GM23338 (cell line): ENCODE results near the gene ORM1. TPM values are rescaled to one million over a fixed set of nuclear protein-coding genes. Genes with fewer than 3 reads are reported as not detected.
"Not testable (repeated sequence)": the region's sequence is repeated elsewhere in the genome, so short reads cannot be mapped to it uniquely, and the experiment has no call there.

ENCODE experiments used
- ATAC-seq: fragments of 200-7000 bp; cut with Tn5 transposase; 3 replicates; pipeline ENCODE4 v1.9.1; 2020
- DNase-seq: peaks from one replicate; pipeline ENCODE4 v3.0.0-alpha.2; 2015; ENCODE audit warnings: low spot score
- H2AFZ ChIP-seq: fragments of 200-600 bp; sonication (generic); 2 replicates; pipeline ENCODE4 v1.8.0; 2016; ENCODE audit warnings: antibody characterized with exemption, mild to moderate bottlenecking, moderate library complexity
- H3F3A ChIP-seq: fragments of 200-600 bp; sonication (generic); replicated peaks from 2 replicates; pipeline ENCODE4 v1.8.0; 2017; ENCODE audit warnings: antibody characterized with exemption, mixed run types, low read depth
- H3K27ac ChIP-seq: fragments of 200-600 bp; sonication (generic); 2 replicates; pipeline ENCODE4 v1.6.1; 2016; ENCODE audit warnings: low read depth
- H3K27me3 ChIP-seq: fragments of 200-600 bp; sonication (generic); 2 replicates; pipeline ENCODE4 v1.8.0; 2016; ENCODE audit warnings: mild to moderate bottlenecking, mixed run types, moderate library complexity; ENCODE audit not compliant: insufficient read depth
- H3K36me3 ChIP-seq: fragments of 200-600 bp; sonication (generic); 2 replicates; pipeline ENCODE4 v1.8.0; 2016; ENCODE audit warnings: mild to moderate bottlenecking; ENCODE audit not compliant: insufficient read depth
- H3K4me1 ChIP-seq: fragments of 200-600 bp; sonication (generic); 2 replicates; pipeline ENCODE4 v1.8.0; 2016; ENCODE audit warnings: mild to moderate bottlenecking, moderate library complexity; ENCODE audit not compliant: insufficient read depth
- H3K4me2 ChIP-seq: fragments of 200-600 bp; sonication (generic); 2 replicates; pipeline ENCODE4 v1.7.1; 2017; ENCODE audit warnings: mixed run types
- H3K4me3 ChIP-seq: fragments of 200-600 bp; sonication (generic); 2 replicates; pipeline ENCODE4 v1.6.1; 2016; ENCODE audit warnings: mixed run types
- H3K79me2 ChIP-seq: fragments of 200-600 bp; sonication (generic); replicated peaks from 2 replicates; pipeline ENCODE4 v1.8.0; 2017; ENCODE audit warnings: mild to moderate bottlenecking; ENCODE audit not compliant: insufficient read depth
- H3K9me2 ChIP-seq: fragments of 200-600 bp; sonication (generic); 2 replicates; pipeline ENCODE4 v1.8.0; 2017; ENCODE audit not compliant: insufficient read depth
- H4K20me1 ChIP-seq: fragments of 200-600 bp; sonication (generic); replicated peaks from 2 replicates; pipeline ENCODE4 v1.8.0; 2017; ENCODE audit warnings: mild to moderate bottlenecking; ENCODE audit not compliant: insufficient read depth
- H3K27ac Mint-ChIP-seq: 2 replicates; pipeline ENCODE4 v1.8.0; 2020; ENCODE audit warnings: inconsistent platforms, mild to moderate bottlenecking, moderate library complexity, mixed read lengths
- H3K27me3 Mint-ChIP-seq: 3 replicates; pipeline ENCODE4 v1.8.0; 2022; ENCODE audit warnings: low read depth, mild to moderate bottlenecking, moderate library complexity, mixed read lengths, inconsistent platforms; ENCODE audit not compliant: insufficient read depth, poor library complexity
- H3K36me3 Mint-ChIP-seq: 3 replicates; pipeline ENCODE4 v1.8.0; 2021; ENCODE audit warnings: low read depth, mild to moderate bottlenecking, inconsistent platforms, moderate library complexity, mixed read lengths
- H3K4me1 Mint-ChIP-seq: 3 replicates; pipeline ENCODE4 v1.8.0; 2020; ENCODE audit warnings: mild to moderate bottlenecking, inconsistent platforms, mixed read lengths
- H3K4me3 Mint-ChIP-seq: 3 replicates; pipeline ENCODE4 v1.8.0; 2021; ENCODE audit warnings: moderate library complexity, mild to moderate bottlenecking, inconsistent platforms, mixed read lengths
- H3K9me3 Mint-ChIP-seq: 3 replicates; pipeline ENCODE4 v1.8.0; 2020; ENCODE audit warnings: moderate library complexity, mild to moderate bottlenecking, inconsistent platforms, mixed read lengths
- EZH2phosphoT487 ChIP-seq: fragments of 200-600 bp; sonication (generic); IDR thresholded peaks from one replicate; pipeline ENCODE4 v1.8.1; 2018; ENCODE audit warnings: antibody characterized with exemption; ENCODE audit not compliant: unreplicated experiment
- JUNB ChIP-seq: IDR thresholded peaks from one replicate; pipeline ENCODE4 v1.6.1; 2016; ENCODE audit warnings: antibody characterized with exemption; ENCODE audit not compliant: unreplicated experiment
- NANOG ChIP-seq: IDR thresholded peaks from 2 replicates; pipeline ENCODE4 v1.6.1; 2016; ENCODE audit warnings: antibody characterized with exemption, borderline replicate concordance
- STAT1 ChIP-seq: IDR thresholded peaks from one replicate; pipeline ENCODE4 v1.6.1; 2016; ENCODE audit warnings: antibody characterized with exemption; ENCODE audit not compliant: unreplicated experiment
- ZNF331 ChIP-seq: fragments of 250-450 bp; sonication (Bioruptor Pico); IDR thresholded peaks from 2 replicates; pipeline ENCODE4 v1.5.0; 2020; ENCODE audit warnings: low read depth, mild to moderate bottlenecking, moderate library complexity
- polyA plus RNA-seq: library from polyadenylated mRNA; unstranded; fragments of >200 nt; fragmentation: Nextera tagmentation; extraction: Ambion mirVana; gene quantifications from 2 replicates; pipeline ENCODE4 v1.2.1, GENCODE V29; 2016
- total RNA-seq: library from RNA; depleted of rRNA; stranded (reverse); fragments of >200 nt; shearing (Covaris generic); gene quantifications from 2 replicates; pipeline ENCODE4 v1.2.3, GENCODE V29; 2014
- TF ChIP-seq, protein P1 (sequence below), 2 experiments: fragments of 200-600 bp in 1 of 2; sonication (generic) in 1 of 2; conservative IDR thresholded peaks; 2 replicates each; pipeline versions ENCODE4 v1.5.1 to v1.6.1; 2016 to 2017; ENCODE audit warnings: antibody characterized with exemption in 2 of 2, low read depth in 2 of 2, mild to moderate bottlenecking in 2 of 2, moderate library complexity in 1 of 2

Gene ORM1
- total and polyA plus RNA-seq, 2 experiments from 2014 or later, result not detected

DNA sequence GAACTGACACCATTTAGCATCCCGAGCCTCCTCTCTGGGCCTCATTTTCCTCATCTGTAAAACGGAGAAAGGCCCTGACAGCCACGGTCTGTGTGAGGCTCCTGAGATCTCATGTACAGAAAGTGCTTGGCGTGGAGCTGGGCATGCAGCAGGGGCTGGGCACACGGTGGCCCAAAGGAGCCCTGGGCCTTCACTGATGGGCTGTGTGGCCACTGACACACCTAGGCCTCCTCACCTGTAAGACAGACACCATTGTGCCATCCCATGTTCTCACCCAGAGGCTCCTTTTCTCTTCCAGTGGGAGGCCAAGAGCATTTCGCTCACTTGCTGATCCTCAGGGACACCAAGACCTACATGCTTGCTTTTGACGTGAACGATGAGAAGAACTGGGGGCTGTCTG lies 1.6 kb downstream of the ORM1 start:
- no peaks in the 10 kb centered on the region for H3K4me1 Mint-ChIP-seq
- no peaks in the 10 kb centered on the region for H3K27me3 ChIP-seq
- H4K20me1 ChIP-seq, result no peaks in the 10 kb centered on the region
- no peaks in the 10 kb centered on the region for H3K36me3 ChIP-seq
- no peak overlapping the region for H3K4me3 ChIP-seq
- H2AFZ ChIP-seq, result no peak overlapping the region
- ATAC-seq (no peak), DNase-seq (no peak)
- no peak overlapping the region for H3K4me3 Mint-ChIP-seq
- no peaks in the 10 kb centered on the region for H3F3A ChIP-seq
- TF ChIP-seq EZH2phosphoT487 (no peak), NANOG (no peak), JUNB (no peak), STAT1 (no peak), ZNF331 (no peak)
- TF ChIP-seq, protein P1, sequence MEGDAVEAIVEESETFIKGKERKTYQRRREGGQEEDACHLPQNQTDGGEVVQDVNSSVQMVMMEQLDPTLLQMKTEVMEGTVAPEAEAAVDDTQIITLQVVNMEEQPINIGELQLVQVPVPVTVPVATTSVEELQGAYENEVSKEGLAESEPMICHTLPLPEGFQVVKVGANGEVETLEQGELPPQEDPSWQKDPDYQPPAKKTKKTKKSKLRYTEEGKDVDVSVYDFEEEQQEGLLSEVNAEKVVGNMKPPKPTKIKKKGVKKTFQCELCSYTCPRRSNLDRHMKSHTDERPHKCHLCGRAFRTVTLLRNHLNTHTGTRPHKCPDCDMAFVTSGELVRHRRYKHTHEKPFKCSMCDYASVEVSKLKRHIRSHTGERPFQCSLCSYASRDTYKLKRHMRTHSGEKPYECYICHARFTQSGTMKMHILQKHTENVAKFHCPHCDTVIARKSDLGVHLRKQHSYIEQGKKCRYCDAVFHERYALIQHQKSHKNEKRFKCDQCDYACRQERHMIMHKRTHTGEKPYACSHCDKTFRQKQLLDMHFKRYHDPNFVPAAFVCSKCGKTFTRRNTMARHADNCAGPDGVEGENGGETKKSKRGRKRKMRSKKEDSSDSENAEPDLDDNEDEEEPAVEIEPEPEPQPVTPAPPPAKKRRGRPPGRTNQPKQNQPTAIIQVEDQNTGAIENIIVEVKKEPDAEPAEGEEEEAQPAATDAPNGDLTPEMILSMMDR (conservative IDR thresholded peaks at IDR 0.05; ENCODE audit: low read depth in 2 of 2), result no peak
- H3K27ac Mint-ChIP-seq, result no peak overlapping the region
- no peak overlapping the region for H3K4me2 ChIP-seq
- no peaks in the 10 kb centered on the region for H3K27me3 Mint-ChIP-seq
- H3K27ac ChIP-seq, result no peak overlapping the region
- H3K4me1 ChIP-seq, result no peaks in the 10 kb centered on the region
- H3K36me3 Mint-ChIP-seq, result no peaks in the 10 kb centered on the region
- no peaks in the 10 kb centered on the region; the same call in 2 of the 3 replicates for H3K9me3 Mint-ChIP-seq
- H3K9me2 ChIP-seq, result no peaks in the 10 kb centered on the region
- no peaks in the 10 kb centered on the region for H3K79me2 ChIP-seq

DNA sequence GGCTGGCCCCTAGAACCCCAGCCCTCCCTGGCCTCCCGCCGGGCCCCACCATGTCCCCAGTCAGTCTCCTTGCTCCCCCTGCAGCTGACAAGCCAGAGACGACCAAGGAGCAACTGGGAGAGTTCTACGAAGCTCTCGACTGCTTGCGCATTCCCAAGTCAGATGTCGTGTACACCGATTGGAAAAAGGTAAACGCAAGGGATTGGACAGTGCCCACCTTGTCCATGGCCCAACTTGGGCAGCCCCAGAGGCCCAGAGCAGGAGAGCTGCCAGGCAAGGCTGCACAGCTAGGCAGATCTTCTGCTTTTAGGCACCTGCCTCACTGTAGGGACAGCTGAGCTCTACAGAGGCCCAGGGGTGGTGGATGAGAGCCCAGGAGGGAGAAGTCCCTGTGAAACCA lies 2.1 kb downstream of the ORM1 start:
- H4K20me1 ChIP-seq, H3K9me2 ChIP-seq, H3K27ac ChIP-seq, H3K79me2 ChIP-seq, H2AFZ ChIP-seq, H3K27ac Mint-ChIP-seq, H3F3A ChIP-seq, H3K36me3 ChIP-seq, H3K4me3 ChIP-seq, H3K9me3 Mint-ChIP-seq, ATAC-seq, H3K4me2 ChIP-seq, H3K27me3 Mint-ChIP-seq, H3K4me1 ChIP-seq, DNase-seq, H3K4me1 Mint-ChIP-seq, H3K27me3 ChIP-seq, H3K4me3 Mint-ChIP-seq, H3K36me3 Mint-ChIP-seq: not testable (repeated sequence)

DNA sequence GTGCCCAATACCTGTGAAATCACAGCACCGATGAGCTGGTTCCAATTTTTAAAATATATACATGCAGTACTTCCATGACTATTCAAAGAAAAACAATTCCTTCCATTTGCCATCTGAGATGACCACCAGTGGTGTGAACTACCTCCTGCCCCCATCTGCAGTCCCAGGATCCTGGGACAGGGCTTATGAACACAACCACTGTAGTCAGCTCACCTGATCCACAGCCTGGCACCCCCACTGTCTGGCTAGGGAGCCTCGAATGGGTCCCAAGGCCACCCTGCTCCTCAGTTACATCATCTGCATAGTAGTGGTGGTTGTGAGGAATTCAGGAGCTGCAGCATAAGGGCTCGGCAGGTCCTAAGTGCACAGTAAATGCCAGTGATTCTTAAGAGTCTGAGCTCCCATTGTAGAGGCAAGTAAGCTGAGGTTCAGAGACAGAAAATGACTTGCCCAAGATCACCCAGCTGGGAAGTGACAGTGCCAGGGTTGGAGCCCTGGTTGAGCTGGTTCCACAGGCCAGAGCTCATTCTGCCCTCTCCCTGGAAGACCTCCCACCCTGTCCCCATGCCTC lies 2.9 kb downstream of the ORM1 start:
- not testable (repeated sequence) for H4K20me1 ChIP-seq, H3K4me3 ChIP-seq, H3K36me3 Mint-ChIP-seq, H3K27me3 ChIP-seq, H3K4me2 ChIP-seq, H3K79me2 ChIP-seq, H3K4me1 ChIP-seq, H3K9me3 Mint-ChIP-seq, DNase-seq, H3K9me2 ChIP-seq, H3K4me3 Mint-ChIP-seq, H3F3A ChIP-seq, H3K36me3 ChIP-seq, H3K4me1 Mint-ChIP-seq, ATAC-seq, H3K27ac ChIP-seq, H3K27me3 Mint-ChIP-seq, H3K27ac Mint-ChIP-seq, H2AFZ ChIP-seq
